ENCODE results near the gene PARD6G.

GRCh38 chr18:80233899-80234298, 13.4 kb downstream of the PARD6G start:
- TF ChIP-seq CTCF (IDR thresholded peaks at IDR 0.05; ENCODE audit: low read length) (no peak), EZH2 (IDR thresholded peaks at IDR 0.05; ENCODE audit: borderline replicate concordance, low read length) (no peak)

Data from OCI-LY1 (cell line).